Right cardiac atrium (tissue), 5 donors: ENCODE measurements around the gene PCDHGA6. TPM values are rescaled to one million over a fixed set of nuclear protein-coding genes. Genes with fewer than 3 reads are reported as not detected.
A peak's percentile ranks its signal among the peaks of the same experiment; 100 is the strongest.
"Not testable (repeated sequence)": the region's sequence is repeated elsewhere in the genome, so short reads cannot be mapped to it uniquely, and the experiment has no call there.

Source experiments
- ATAC-seq, 2 donors: fragments of 200-7000 bp; cut with Tn5 transposase; one replicate each; pipeline versions ENCODE4 v1.8.0 to v1.9.1; 2020; ENCODE audit warnings: moderate library complexity in 2 of 2, mild to moderate bottlenecking in 1 of 2
- DNase-seq, 3 donors: peaks; one replicate each; pipeline ENCODE4 v3.0.0-alpha.2; 2020
- H3K27ac ChIP-seq: one replicate; pipeline ENCODE4 v1.5.1; 2013; ENCODE audit warnings: mild to moderate bottlenecking, low read length, control low read depth, moderate library complexity
- H3K27me3 ChIP-seq: one replicate; pipeline ENCODE4 v1.6.1; 2013; ENCODE audit not compliant: control insufficient read depth, insufficient read depth
- H3K4me1 ChIP-seq: one replicate; pipeline ENCODE4 v1.6.1; 2013; ENCODE audit warnings: low read length; ENCODE audit not compliant: control insufficient read depth, insufficient read depth
- H3K4me3 ChIP-seq: one replicate; pipeline ENCODE4 v1.5.1; 2013; ENCODE audit warnings: low read length, control low read depth
- H3K9me3 ChIP-seq: one replicate; pipeline ENCODE4 v1.6.1; 2013; ENCODE audit warnings: low read length; ENCODE audit not compliant: control insufficient read depth
- WGBS: extraction: QIAGEN DNeasy Blood & Tissue Kit; methylation state at CpG from one replicate; pipeline ENCODE4 v1.1.7; 2013; 5-methylcytosine and 5-hydroxymethylcytosine counted together
- intact Hi-C, 4 donors: fragments of 100-400 bp; cut with DNase I; formaldehyde crosslinking; loops; one replicate each; pipeline versions ENCODE4 v1.11.0 to v1.14.0; 2022 to 2023
- long read RNA-seq, 4 donors: library from polyadenylated mRNA; unstranded; transcript quantifications; one replicate each; pipeline ENCODE4 v2.0.0, GENCODE V29; 2020 to 2021
- polyA plus RNA-seq: library from polyadenylated mRNA; stranded (reverse); fragments of 200-250 nt; gene quantifications from one replicate; pipeline ENCODE4 v1.2.3, GENCODE V29; 2013
- total RNA-seq, 4 donors: library from RNA; stranded (reverse); fragmentation: NEBNext Ultra II Directional; extraction: Animal tissue kit (Norgen Biotek cat#: 25700); gene quantifications; one replicate each; pipeline ENCODE4 v1.2.1, GENCODE V29; 2021
- donor health status: healthy with polysubstance abuse.
- donor health status: DM: no; HTN: yes; CAD: no.
- donor health status: DM: no; HTN: no; CAD: no.
- donor health status: DM: no; HTN: yes; CAD: no; lungs with severe emphysema.
- donor health status: DM: yes; HTN: yes; CAD: no.

The PCDHGA6 gene
- total RNA-seq, result 1 to 10 TPM; 3.7 to 5.3 (median 4.9) TPM
- 2.2 TPM for polyA plus RNA-seq
- long read RNA-seq, donor 1, result 0 reads
- long read RNA-seq, donor 2, result 0 reads
- long read RNA-seq, donor 3, full-length matches to known transcripts, result 2 of 3 reads
- long read RNA-seq, donor 3, partial matches to known transcripts, result 0 of 3 reads
- long read RNA-seq, donor 3, other reads (novel, unspliced or antisense), result 1 of 3 reads
- long read RNA-seq, donor 4, result 0 reads

DNA sequence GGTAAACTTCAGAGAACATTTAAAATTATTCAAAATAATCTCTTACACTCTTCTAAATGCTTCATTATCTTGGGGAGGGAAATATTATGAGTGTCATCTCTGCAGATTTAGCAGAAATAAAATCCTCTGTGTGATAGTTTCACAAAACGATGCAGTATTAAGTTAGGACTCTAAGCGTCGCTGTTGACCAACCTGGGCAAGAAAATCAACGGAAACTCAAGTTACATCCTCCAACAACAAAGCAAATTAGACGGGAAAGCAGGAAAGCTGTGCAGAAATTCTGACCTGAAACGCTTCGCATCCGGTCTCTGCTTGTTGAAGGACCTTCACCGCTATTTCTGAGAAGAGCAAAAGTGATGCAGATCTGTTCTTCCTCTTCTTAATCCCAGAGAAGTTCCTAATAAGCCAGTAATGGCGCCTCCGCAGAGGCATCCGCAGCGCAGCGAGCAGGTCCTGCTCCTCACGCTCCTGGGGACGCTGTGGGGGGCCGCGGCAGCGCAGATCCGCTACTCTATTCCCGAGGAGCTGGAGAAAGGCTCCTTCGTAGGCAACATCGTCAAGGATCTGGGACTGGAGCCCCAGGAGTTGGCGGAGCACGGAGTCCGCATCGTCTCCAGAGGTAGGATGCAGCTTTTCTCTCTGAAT, at the start of gene PCDHGA6:
TSS of gene PCDHGA6 (plus strand) at position 219 of the 645 bp plus-strand sequence. CDS start at position 412, 193 bp downstream.
- H3K4me3 ChIP-seq, result peak within 1 kb of the TSS; percentile 1
- WGBS, result 15% methylated on average over 27 of the region's 27 CpGs
- H3K27ac ChIP-seq, result no peak within 1 kb of the TSS
- no peaks in the 10 kb centered on the region for H3K27me3 ChIP-seq
- H3K9me3 ChIP-seq, result peaks cover 12% of the 10 kb centered on the region
- intact Hi-C loops, result loop anchor here in 1 of 4 donors (10.0 kb wide), 1 partner anchor 51 kb away; the partner anchor contains the start of gene PCDHGA11
- DNase-seq, result no peak
- ATAC-seq, result no peak
- no peaks in the 10 kb centered on the region for H3K4me1 ChIP-seq

DNA sequence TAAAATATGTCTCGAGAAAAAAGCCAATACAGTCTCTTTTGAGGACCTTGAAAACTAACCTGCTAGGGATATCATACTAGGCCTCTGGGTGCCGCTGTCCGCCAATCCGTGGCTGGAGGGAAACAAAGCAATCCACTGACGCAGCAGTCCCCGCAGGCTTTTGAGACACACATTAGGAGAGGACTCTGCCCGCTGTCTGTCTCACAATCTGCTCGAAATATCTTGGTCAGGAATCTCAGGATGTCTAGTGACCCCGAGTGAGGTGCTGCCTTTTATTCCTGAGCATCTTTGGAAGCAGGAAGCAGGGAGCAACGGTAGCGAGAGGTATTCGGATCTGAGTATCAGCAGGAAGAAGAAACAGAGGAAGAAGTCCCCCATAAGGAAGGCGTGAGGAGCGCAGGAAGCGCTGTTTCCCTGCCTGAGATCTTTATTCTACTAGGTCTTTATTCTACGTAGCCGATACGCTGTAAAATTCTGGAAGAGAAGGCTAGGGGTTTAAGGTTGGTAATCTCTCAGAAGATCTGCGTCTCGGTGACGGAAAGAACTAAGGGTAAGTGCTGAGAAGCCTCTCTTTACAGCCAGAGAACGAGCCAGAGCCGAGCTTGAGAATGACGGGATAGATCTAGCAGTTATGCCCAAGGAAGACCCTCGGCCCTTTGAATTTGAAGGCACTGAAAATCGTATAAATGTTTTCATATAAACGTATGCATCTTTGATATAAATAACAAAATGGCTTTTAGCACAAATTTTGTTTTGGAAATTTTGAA, 47.4 kb upstream of the PCDHGA6 start:
- Histone ChIP-seq H3K4me3 (peak overlapping the region; percentile 46), H3K27ac (peak overlapping the region; percentile 55), H3K9me3 (no peaks in the 10 kb centered on the region), H3K27me3 (no peaks in the 10 kb centered on the region), H3K4me1 (no peaks in the 10 kb centered on the region)
- DNase-seq, result peak; percentile 59 to 83 (median 77)
- intact Hi-C loops, result loop anchor here in 1 of 4 donors (5.0 kb wide), 1 partner anchor 236 kb away; no protein-coding TSS in a partner anchor
- WGBS, result 8% methylated on average over 27 of the region's 27 CpGs
- ATAC-seq, result peak; percentile 77 to 93

DNA sequence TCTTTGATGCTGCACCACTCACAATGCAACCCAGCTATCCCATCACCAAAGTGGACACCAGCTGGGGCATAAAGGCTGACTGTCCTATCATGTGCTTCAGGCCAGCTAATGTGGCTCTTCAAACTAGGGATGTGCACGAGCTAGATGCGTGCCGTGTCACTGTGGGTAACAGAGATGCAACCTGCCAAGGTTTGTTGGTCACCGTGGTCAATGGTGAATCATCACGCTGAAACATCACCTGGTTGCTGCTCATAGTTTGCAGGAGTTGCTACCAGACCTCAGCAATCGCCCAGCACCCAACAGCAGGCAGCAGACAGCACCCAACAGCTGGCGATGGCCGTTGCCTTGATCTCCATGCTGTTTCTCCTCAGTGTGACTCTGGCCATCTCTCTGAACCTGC, 45.5 kb upstream of the PCDHGA6 start:
- no peaks in the 10 kb centered on the region for H3K27me3 ChIP-seq
- no peaks in the 10 kb centered on the region for H3K4me1 ChIP-seq
- 77% methylated on average over 8 of the region's 8 CpGs for WGBS
- ATAC-seq (no peak), DNase-seq (no peak)
- intact Hi-C loops, result loop anchor here in 1 of 4 donors (5.0 kb wide), 1 partner anchor 234 kb away; no protein-coding TSS in a partner anchor
- no peak overlapping the region for H3K4me3 ChIP-seq
- no peaks in the 10 kb centered on the region for H3K9me3 ChIP-seq
- H3K27ac ChIP-seq, result no peak overlapping the region

DNA sequence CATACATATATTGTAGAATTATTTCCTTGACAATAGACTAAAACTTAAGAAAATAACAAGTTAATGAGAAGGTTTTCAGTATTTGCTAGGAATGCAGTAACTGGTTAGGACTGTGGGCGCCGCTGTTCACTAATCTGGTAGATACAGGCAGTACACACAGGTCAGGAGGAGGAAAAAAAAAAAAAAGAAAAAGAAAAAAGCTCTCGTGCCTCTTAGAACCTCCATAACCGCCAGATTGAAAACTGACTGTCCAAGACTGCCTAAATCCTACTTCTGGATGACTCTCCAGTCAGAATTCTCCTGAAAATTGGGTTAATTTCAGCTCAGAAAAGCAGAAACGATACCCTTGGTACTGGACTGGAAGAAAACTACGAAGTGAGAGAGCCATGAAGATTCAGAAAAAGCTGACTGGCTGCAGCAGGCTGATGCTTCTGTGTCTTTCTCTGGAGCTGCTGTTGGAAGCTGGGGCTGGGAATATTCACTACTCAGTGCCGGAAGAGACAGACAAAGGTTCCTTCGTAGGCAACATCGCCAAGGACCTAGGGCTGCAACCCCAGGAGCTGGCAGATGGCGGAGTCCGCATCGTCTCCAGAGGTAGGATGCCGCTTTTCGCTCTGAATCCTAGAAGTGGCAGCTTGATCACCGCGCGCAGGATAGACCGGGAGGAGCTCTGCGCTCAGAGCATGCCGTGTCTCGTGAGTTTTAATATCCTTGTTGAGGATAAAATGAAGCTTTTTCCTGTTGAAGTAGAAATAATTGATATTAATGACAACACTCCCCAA, 43.2 kb upstream of the PCDHGA6 start, which contains the start of gene PCDHGA1:
TSS of gene PCDHGA1 (plus strand) at position 216 of the 782 bp plus-strand sequence.
- Histone ChIP-seq H3K4me1 (no peaks in the 10 kb centered on the region), H3K27ac (no peak within 1 kb of the TSS), H3K27me3 (no peaks in the 10 kb centered on the region), H3K4me3 (peak within 1 kb of the TSS; percentile 49), H3K9me3 (no peaks in the 10 kb centered on the region)
- DNase-seq (peak in 1 of 3 donors; percentile 71), ATAC-seq (no peak)
- intact Hi-C loops, result loop anchor here in 1 of 4 donors (10.0 kb wide), 1 partner anchor 224 kb away; no protein-coding TSS in a partner anchor
- WGBS, result 18% methylated on average over 21 of the region's 21 CpGs

DNA sequence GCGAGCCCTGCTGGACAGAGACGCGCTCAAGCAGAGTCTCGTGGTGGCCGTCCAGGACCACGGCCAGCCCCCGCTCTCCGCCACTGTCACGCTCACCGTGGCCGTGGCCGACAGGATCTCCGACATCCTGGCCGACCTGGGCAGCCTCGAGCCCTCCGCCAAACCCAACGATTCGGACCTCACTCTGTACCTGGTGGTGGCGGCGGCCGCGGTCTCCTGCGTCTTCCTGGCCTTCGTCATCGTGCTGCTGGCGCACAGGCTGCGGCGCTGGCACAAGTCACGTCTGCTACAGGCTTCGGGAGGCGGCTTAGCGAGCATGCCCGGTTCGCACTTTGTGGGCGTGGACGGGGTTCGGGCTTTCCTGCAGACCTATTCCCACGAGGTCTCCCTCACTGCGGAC, 41.1 kb upstream of the PCDHGA6 start:
- H3K4me3 ChIP-seq, H3K27me3 ChIP-seq, H3K27ac ChIP-seq, ATAC-seq, DNase-seq, H3K4me1 ChIP-seq, H3K9me3 ChIP-seq: not testable (repeated sequence)
- intact Hi-C loops, result loop anchor here in 1 of 4 donors (10.0 kb wide), 1 partner anchor 222 kb away; no protein-coding TSS in a partner anchor
- 35% methylated on average over 39 of the region's 39 CpGs for WGBS

DNA sequence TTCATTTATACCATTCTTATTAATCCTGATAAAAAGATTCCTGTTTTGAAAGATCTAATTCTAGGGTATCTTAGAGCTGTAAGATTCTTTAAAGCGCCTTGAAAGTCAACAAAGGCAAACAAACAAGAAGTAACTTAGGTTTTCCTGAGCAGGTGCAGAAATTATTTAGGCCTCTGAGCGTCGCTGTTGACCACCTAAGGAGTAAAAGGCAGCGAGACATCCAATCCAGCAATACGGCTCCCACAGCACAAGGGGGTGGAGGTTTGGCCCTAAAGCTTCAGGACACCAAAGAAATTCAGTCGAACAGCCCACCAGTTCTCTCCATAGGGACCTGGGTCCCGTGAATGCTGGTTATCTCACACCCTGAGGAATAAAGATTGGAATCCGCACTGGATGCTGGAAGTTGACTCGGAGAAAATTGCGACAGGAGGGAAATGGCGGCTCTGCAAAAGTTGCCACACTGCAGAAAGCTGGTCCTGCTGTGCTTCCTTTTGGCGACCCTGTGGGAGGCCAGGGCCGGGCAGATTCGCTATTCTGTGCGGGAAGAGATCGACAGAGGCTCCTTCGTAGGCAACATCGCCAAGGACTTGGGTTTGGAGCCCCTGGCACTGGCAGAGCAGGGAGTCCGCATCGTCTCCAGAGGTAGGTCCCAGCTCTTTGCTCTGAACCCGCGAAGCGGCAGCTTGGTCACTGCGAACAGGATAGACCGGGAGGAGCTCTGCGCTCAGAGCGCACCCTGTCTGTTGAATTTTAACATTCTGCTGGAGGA, 35.0 kb upstream of the PCDHGA6 start, which contains the start of gene PCDHGA2:
TSS of gene PCDHGA2 (plus strand) at position 223 of the 769 bp plus-strand sequence.
- H3K27ac ChIP-seq, result peak within 1 kb of the TSS; percentile 43
- intact Hi-C loops, result loop anchor here in 1 of 4 donors (10.0 kb wide), 1 partner anchor 216 kb away; no protein-coding TSS in a partner anchor
- peak; percentile 72 to 76 for ATAC-seq

DNA sequence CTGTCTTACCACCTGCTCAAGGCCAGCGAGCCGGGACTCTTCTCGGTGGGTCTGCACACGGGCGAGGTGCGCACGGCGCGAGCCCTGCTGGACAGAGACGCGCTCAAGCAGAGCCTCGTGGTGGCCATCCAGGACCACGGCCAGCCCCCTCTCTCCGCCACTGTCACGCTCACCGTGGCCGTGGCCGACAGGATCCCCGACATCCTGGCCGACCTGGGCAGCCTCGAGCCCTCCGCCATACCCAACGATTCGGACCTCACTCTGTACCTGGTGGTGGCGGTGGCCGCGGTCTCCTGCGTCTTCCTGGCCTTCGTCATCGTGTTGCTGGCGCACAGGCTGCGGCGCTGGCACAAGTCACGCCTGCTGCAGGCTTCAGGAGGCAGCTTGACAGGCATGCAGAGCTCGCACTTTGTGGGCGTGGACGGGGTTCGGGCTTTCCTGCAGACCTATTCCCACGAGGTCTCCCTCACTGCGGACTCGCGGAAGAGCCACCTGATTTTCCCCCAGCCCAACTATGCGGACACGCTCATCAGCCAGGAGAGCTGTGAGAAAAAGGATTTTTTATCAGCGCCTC, 32.8 kb upstream of the PCDHGA6 start:
- ATAC-seq, H3K4me3 ChIP-seq, H3K4me1 ChIP-seq, H3K27me3 ChIP-seq, DNase-seq, H3K27ac ChIP-seq: not testable (repeated sequence)
- 55% methylated on average over 45 of the region's 45 CpGs for WGBS
- intact Hi-C loops, result loop anchor here in 2 of 4 donors (5.0 kb wide), 1 partner anchor 216 kb away; no protein-coding TSS in a partner anchor
- peaks cover 16% of the 10 kb centered on the region for H3K9me3 ChIP-seq

More for the DNA sequence above, 35.0 kb upstream of the PCDHGA6 start, which contains the start of gene PCDHGA2:
- WGBS, result 10% methylated on average over 27 of the region's 27 CpGs
- peak in 2 of 3 donors; percentile 59 to 66 for DNase-seq
- Histone ChIP-seq H3K4me3 (peak within 1 kb of the TSS; percentile 61), H3K9me3 (peaks cover 7% of the 10 kb centered on the region), H3K4me1 (no peaks in the 10 kb centered on the region), H3K27me3 (no peaks in the 10 kb centered on the region)

DNA sequence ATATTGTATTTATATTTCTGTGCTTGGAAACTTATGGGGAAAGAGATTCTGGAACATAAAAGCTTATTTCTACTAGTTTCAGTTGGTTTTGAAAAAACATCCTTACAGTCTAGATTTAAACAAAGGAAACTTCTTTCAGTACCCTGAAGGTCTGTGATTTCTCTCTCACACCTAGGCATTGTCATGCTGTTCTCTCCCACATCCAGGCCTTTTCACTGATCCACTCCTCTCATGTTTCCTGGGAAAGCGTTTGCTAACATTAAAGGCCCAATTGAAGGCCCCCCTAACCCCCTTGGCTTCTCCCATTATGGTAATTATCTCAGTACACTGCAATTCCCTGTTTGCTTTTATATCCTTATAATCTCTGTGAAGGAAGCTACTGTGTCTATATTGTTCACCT, 30.9 kb upstream of the PCDHGA6 start:
- peak overlapping the region; percentile 4 for H3K4me3 ChIP-seq
- H3K4me1 ChIP-seq, result no peaks in the 10 kb centered on the region
- intact Hi-C loops, result loop anchor here in 2 of 4 donors (5.0 kb wide), 1 partner anchor 215 kb away; no protein-coding TSS in a partner anchor
- 18% methylated on average over 1 of the region's 1 CpG for WGBS
- no peak for ATAC-seq
- H3K9me3 ChIP-seq, result peaks cover 17% of the 10 kb centered on the region
- no peak for DNase-seq
- H3K27me3 ChIP-seq, result no peaks in the 10 kb centered on the region
- H3K27ac ChIP-seq, result no peak overlapping the region

DNA sequence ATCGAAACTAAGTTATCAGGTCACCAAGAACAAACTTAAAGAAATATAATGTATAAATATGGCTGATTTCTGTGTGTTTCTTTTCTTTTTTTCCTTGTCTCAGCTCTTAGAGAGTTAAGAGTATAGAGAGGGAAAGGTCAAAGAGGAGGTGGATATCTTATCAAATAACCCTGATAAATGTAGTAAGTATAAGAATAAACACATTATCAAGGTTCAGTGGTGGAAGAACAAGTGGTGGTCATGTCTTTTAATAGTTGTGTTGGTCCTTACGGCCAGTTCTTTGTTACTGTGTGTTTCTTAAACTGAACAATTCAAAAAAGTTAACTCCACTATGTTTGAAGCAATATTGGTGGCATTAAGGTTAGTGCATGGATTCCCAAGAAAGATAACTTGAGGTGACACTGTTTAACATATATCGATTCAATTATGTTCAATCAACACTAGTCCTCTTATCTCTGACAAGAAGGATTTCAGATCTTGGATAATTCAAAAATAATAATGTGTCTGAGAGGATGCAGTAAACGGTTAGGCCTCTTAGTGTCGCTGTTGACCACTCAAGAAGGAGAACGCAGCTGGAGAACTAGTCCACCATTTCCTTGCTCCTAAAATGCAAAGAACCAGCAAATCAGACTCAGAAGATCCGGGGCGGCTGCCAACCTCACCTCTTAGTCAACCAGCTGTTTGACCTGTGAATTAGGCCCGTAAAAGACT, 30.3 kb upstream of the PCDHGA6 start, which contains the start of gene PCDHGA3:
TSS of gene PCDHGA3 (plus strand) at position 588 of the 711 bp plus-strand sequence. CDS start 205 bp downstream, outside the sequence.
- peaks cover 17% of the 10 kb centered on the region for H3K9me3 ChIP-seq
- ATAC-seq (peak; percentile 40 to 47), DNase-seq (no peak)
- H3K27me3 ChIP-seq, result no peaks in the 10 kb centered on the region
- intact Hi-C loops, result loop anchor here in 2 of 4 donors (5.0 kb wide), 1 partner anchor 214 kb away; no protein-coding TSS in a partner anchor
- H3K27ac ChIP-seq, result no peak within 1 kb of the TSS
- peak within 1 kb of the TSS; percentile 42 for H3K4me3 ChIP-seq
- WGBS, result 21% methylated on average over 9 of the region's 9 CpGs
- H3K4me1 ChIP-seq, result no peaks in the 10 kb centered on the region
